Mammary epithelial cell (primary cell): Measurements from ENCODE around the gene SLC44A3.

ENCODE experiments used
- CTCF ChIP-seq, 2 donors: IDR thresholded peaks in 1 of 2; conservative IDR thresholded peaks in 1 of 2; 2 replicates each; pipeline ENCODE4 v1.5.1; 2011 to 2012; ENCODE audit warnings: inconsistent platforms in 2 of 2, low read length in 2 of 2, mild to moderate bottlenecking in 2 of 2, control low read depth in 1 of 2, low read depth in 1 of 2; ENCODE audit not compliant: insufficient read depth in 1 of 2; ENCODE audit errors: extremely low read depth in 1 of 2
- EZH2 ChIP-seq: IDR thresholded peaks from 2 replicates; pipeline ENCODE4 v1.6.1; 2012; ENCODE audit warnings: low read length, inconsistent platforms, borderline replicate concordance

DNA sequence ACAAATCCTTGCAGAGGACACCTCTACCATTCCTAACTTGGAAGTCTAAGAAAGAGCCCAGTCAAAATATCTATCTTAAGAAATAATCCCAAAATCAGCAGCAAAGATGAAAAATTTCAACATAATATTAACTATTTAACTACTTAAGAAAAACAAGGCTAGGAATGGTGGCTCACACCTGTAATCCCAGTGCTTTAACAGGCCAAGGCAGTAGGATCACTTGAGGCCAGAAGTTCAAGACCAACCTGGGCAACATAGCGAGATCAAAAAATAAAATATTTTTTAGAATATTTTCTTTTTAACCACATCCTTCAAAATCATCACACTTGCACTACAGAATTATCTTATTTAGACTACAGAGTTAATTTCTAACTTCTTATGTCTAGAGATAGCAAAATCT is 101.8 kb downstream of the SLC44A3 start:
- TF ChIP-seq CTCF (conservative IDR thresholded peaks at IDR 0.05 in 1 of 2, IDR thresholded peaks at IDR 0.05 in 1 of 2; ENCODE audit: extremely low read depth in 1 of 2, insufficient read depth in 1 of 2, low read depth in 1 of 2, low read length in 2 of 2) (no peak), EZH2 (no peak)
